Smooth muscle cell (in vitro differentiated cells): ENCODE data around the gene PMPCA. TPM values are rescaled to one million over a fixed set of nuclear protein-coding genes. Genes with fewer than 3 reads are reported as not detected.
A peak's percentile ranks its signal among the peaks of the same experiment; 100 is the strongest.

Source experiments
- DNase-seq: peaks from one replicate; lab custom pipeline; 2025; ENCODE audit not compliant: unreplicated experiment; lab: John Stamatoyannopoulos, UW
- H2AFZ ChIP-seq: fragments of 200-600 bp; sonication (generic); 2 replicates; pipeline ENCODE4 v1.6.0; 2016; ENCODE audit warnings: antibody characterized with exemption, low read depth, mild to moderate bottlenecking
- H3F3A ChIP-seq: fragments of 200-600 bp; sonication (generic); 2 replicates; pipeline ENCODE4 v1.6.0; 2017; ENCODE audit warnings: antibody characterized with exemption, low read depth
- H3K27ac ChIP-seq: fragments of 200-600 bp; sonication (generic); 2 replicates; pipeline ENCODE4 v1.5.1; 2016; ENCODE audit warnings: low read depth, mild to moderate bottlenecking
- H3K27me3 ChIP-seq: fragments of 200-600 bp; sonication (generic); 2 replicates; pipeline ENCODE4 v1.6.1; 2016; ENCODE audit warnings: low read depth, mild to moderate bottlenecking
- H3K36me3 ChIP-seq: fragments of 200-600 bp; sonication (generic); 2 replicates; pipeline ENCODE4 v1.5.1; 2016; ENCODE audit warnings: low read depth
- H3K4me1 ChIP-seq: fragments of 200-600 bp; sonication (generic); 2 replicates; pipeline ENCODE4 v1.5.1; 2016; ENCODE audit warnings: low read depth
- H3K4me2 ChIP-seq: fragments of 200-600 bp; sonication (generic); 2 replicates; pipeline ENCODE4 v1.6.0; 2016; ENCODE audit warnings: mild to moderate bottlenecking
- H3K4me3 ChIP-seq: fragments of 200-600 bp; sonication (generic); 2 replicates; pipeline ENCODE4 v1.5.1; 2016; ENCODE audit warnings: mild to moderate bottlenecking
- H3K79me2 ChIP-seq: fragments of 200-600 bp; sonication (generic); 2 replicates; pipeline ENCODE4 v1.6.0; 2016; ENCODE audit warnings: low read depth, mild to moderate bottlenecking
- H3K9ac ChIP-seq: fragments of 200-600 bp; sonication (generic); 2 replicates; pipeline ENCODE4 v1.6.0; 2016; ENCODE audit warnings: low read depth
- H3K9me3 ChIP-seq: fragments of 200-600 bp; sonication (generic); replicated peaks from 2 replicates; pipeline ENCODE4 v1.5.1; 2016; ENCODE audit warnings: low read depth
- H4K20me1 ChIP-seq: fragments of 200-600 bp; sonication (generic); 2 replicates; pipeline ENCODE4 v1.6.0; 2016; ENCODE audit warnings: low read depth
- CTCF ChIP-seq: fragments of 200-600 bp; sonication (generic); IDR thresholded peaks from 2 replicates; pipeline ENCODE4 v1.5.1; 2017; ENCODE audit warnings: borderline replicate concordance, mild to moderate bottlenecking, antibody characterized with exemption; ENCODE audit not compliant: insufficient read depth, poor library complexity, severe bottlenecking
- WGBS: methylation state at CpG from one replicate; pipeline ENCODE4 v1.1.7; 2016; ENCODE audit warnings: low lambda C conversion rate; 5-methylcytosine and 5-hydroxymethylcytosine counted together
- polyA plus RNA-seq: library from polyadenylated mRNA; unstranded; fragments of >200 nt; fragmentation: Nextera tagmentation; extraction: Ambion mirVana; gene quantifications from 2 replicates; pipeline ENCODE4 v1.2.1, GENCODE V29; 2016
- total RNA-seq: library from RNA; depleted of rRNA; stranded (reverse); fragments of >200 nt; gene quantifications from 2 replicates; pipeline ENCODE4 v1.2.3, GENCODE V29; 2014

The PMPCA gene
- total and polyA plus RNA-seq, 2 experiments from 2014 or later = 39.8 to 73.0 TPM

DNA sequence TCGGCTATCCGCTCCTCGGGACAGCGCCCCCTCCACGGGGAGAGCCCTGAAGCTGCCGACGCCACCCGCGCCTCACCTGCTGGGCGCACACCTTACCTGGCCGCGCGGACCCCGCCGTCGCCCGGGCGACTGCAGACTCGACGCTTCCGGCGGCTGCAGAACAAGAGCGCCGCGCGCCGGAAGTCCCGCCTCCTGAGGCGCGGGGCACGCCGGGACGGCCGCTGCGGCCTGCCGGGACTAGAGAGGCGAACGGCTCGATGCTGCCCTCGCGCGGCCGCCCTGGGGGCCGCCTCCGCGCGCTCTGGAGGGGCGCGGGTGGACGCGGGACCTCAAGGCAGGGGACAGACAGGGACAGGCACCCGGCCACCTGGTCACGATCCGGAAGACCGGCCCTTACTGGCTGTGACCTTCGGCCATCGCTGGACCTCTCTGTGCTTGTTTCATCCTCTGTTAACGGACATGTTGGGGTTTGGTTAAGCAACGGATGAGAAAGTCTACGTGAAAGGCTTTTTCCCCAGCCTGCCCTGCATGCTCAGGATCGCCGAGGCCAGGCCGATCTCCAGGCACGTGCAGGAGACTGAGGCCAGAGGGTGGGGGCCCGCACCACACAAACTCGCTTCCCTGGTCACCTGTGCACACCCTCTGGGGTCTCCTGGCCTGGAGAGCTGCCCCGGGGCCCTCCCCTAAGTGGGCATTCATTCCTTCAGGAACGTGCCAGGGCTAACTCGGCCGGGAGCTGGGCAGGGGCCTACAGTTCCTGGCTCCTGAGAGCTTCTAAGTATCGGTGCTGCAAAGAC is 10.2 kb upstream of the PMPCA start, which contains the start of gene SNAPC4:
Gene SNAPC4, minus strand, starts transcription at position 133 of the 797 bp plus-strand sequence. CDS start 1,742 bp downstream, outside the sequence.
- TF ChIP-seq CTCF = peak; percentile 96
- no peaks in the 10 kb centered on the region for H3K27me3 ChIP-seq
- peak; percentile 63 for DNase-seq
- peaks cover 15% of the 10 kb centered on the region for H4K20me1 ChIP-seq
- peaks cover 21% of the 10 kb centered on the region for H3K79me2 ChIP-seq
- peak within 1 kb of the TSS; percentile 86 for H3K9ac ChIP-seq
- peak within 1 kb of the TSS; percentile 33 for H3K27ac ChIP-seq
- WGBS = 14% methylated on average over 71 of the region's 71 CpGs
- peak within 1 kb of the TSS; percentile 100 for H3K4me2 ChIP-seq
- no peaks in the 10 kb centered on the region for H3K36me3 ChIP-seq
- H3K4me3 ChIP-seq = peak within 1 kb of the TSS; percentile 95
- H2AFZ ChIP-seq = peak within 1 kb of the TSS; percentile 80
- H3K9me3 ChIP-seq = no peaks in the 10 kb centered on the region
- peaks cover 7% of the 10 kb centered on the region for H3F3A ChIP-seq
- peaks cover 7% of the 10 kb centered on the region for H3K4me1 ChIP-seq

DNA sequence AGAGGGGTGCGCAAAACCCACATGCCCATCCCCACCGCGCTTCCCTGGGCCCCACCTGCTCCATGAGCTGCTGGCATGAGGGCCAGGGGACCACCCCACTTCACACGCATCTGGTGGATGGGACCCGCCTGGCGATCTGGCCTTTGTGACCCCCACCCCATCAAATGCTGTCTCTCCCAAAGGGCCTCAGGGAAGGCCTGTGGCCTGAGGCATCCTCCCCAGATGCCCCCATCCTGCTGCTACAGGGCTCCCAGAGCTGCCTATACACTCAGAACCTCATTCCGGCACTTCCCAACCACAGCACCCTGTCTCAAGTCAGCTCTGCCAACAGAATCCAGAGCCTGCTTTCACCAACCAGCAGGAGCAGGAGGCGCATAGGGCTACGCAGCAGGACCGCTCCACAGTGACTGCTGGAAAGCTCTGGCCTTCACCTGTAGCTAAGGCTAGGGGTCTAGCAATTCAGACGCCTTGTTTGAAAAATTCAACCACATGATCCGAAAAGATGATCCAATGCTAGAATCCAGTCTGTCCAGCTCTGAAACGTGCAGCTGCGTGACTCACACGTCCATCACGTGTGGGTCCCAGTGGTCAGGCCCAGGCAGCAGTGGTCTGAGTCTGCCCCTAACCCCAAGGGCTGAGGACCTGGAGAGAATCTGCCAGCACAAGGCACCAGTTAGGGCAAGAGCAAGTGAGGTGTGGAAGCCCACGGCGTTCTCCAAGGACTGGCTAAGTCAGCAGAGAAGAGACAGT is 9.1 kb upstream of the PMPCA start:
- 91% methylated on average over 18 of the region's 18 CpGs for WGBS
- Histone ChIP-seq H3K4me1 (peaks cover 7% of the 10 kb centered on the region), H3K4me3 (no peak overlapping the region), H3K27me3 (no peaks in the 10 kb centered on the region), H3K9ac (no peak overlapping the region), H3K4me2 (no peak overlapping the region), H2AFZ (no peak overlapping the region), H3K27ac (peak overlapping the region; percentile 25), H3F3A (peaks cover 7% of the 10 kb centered on the region), H3K79me2 (peaks cover 21% of the 10 kb centered on the region), H4K20me1 (peaks cover 15% of the 10 kb centered on the region), H3K36me3 (no peaks in the 10 kb centered on the region), H3K9me3 (no peaks in the 10 kb centered on the region)
- TF ChIP-seq CTCF = no peak
- no peak for DNase-seq

- no peak overlapping the region for H3K4me2 ChIP-seq
- no peak overlapping the region for H3K4me3 ChIP-seq
- WGBS = 89% methylated on average over 13 of the region's 13 CpGs
- no peaks in the 10 kb centered on the region for H3K36me3 ChIP-seq
- H3K27ac ChIP-seq = peak overlapping the region; percentile 25
- H2AFZ ChIP-seq = no peak overlapping the region
- no peak overlapping the region for H3K9ac ChIP-seq
- no peaks in the 10 kb centered on the region for H3K27me3 ChIP-seq
- no peak for DNase-seq
- H3K9me3 ChIP-seq = no peaks in the 10 kb centered on the region
- peaks cover 7% of the 10 kb centered on the region for H3F3A ChIP-seq
- TF ChIP-seq CTCF = no peak
- peaks cover 7% of the 10 kb centered on the region for H3K4me1 ChIP-seq
- peaks cover 21% of the 10 kb centered on the region for H3K79me2 ChIP-seq
- peaks cover 15% of the 10 kb centered on the region for H4K20me1 ChIP-seq
Observed at GRCh38 chr9:136402067-136402466, 8.4 kb upstream of the PMPCA start.
